Stimulated activated naive CD4-positive, alpha-beta T cell (primary cell): ENCODE measurements around the gene NSD2.
"Not testable (repeated sequence)": the region's sequence is repeated elsewhere in the genome, so short reads cannot be mapped to it uniquely, and the experiment has no call there.

Experiments
- DNase-seq, 6 experiments: peaks; one replicate each; lab custom pipeline; 2025; lab: John Stamatoyannopoulos, UW

NSD2 gene

DNA sequence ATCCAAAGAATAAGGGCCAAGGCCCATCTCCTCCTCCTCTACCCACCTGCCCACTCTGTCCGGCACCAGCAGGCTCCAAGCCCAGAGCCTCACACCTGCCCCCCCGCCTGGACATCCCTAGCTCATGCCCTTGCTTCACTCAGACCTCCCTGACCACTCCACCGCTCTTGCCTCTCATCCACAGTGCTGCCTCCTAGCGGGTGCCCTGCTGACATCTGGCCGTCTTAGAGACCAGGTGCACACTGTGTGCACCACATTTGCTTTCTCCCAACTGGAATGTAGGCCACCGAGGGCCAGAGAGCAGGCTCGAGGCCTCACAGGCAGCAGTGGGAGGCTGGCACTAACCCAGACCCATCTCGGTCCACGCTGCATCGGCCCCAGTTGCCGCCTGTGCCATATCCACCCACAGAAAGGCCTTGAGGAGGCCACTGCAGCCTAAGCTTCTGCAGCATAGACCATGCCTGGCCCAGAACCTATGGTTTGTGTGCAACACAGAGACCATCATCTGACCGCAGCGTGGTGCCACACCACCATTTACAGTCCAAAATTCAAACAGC lies 28.8 kb upstream of the NSD2 start:
- DNase-seq = no peak

DNA sequence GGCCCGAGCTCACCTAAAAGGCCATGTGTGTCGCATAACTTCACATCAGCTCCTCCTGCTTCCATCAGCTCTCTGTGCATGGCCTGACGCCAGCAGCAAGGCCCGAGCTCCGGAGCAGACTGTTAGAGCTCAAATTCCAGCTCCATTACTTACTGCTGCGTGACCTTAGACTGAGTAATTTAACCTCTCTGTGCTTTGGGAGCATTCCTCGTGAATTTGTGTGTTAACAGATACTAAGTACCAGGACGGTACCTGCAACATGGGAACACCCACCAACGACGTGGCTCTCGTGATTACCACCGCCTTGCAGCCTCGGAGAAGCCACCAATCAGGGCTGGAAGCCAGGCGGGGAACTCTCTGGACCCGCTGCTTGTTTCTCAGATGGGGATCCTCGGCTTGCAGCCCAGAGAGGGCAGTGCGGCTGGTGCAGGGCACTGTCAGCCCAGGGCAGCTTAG lies 28.2 kb upstream of the NSD2 start:
- DNase-seq = no peak

DNA sequence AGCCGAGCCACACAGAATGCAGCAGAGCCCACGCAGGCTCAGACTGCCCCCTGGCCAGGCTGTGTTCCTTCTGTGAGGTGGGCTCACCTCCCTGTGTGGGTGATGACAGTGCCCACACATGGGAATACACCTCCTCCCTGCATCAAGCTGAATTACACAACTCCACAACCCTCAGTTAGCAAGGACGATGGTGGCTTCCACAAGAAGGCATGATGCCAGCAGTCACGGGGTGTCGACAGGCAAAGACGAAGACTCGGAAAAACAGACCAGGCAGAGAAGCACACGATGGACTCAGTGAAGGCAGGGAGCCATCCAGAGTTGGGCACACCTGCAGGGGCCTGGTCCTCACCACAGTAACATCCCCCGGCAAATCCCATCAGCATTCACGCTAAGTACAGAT lies 27.3 kb upstream of the NSD2 start:
- no peak for DNase-seq

DNA sequence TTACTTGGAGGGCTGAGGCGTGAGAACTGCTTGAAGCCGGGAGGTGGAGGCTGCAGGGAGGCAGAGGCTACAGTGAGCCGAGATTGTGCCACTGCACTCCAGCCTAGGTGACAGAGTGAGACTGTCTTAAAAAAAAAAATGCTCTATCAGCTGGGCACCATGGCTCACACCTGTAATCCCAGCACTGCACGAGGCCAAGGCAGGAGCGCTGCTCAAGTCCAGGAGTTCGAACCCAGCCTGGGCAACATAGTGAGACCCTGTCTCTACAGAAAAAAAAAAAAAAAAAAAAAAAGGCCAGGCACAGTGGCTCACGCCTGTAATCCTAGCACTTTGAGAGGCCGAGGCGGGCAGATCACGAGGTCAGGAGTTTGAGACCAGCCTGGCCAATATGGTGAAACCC lies 26.6 kb upstream of the NSD2 start:
- not testable (repeated sequence) for DNase-seq

DNA sequence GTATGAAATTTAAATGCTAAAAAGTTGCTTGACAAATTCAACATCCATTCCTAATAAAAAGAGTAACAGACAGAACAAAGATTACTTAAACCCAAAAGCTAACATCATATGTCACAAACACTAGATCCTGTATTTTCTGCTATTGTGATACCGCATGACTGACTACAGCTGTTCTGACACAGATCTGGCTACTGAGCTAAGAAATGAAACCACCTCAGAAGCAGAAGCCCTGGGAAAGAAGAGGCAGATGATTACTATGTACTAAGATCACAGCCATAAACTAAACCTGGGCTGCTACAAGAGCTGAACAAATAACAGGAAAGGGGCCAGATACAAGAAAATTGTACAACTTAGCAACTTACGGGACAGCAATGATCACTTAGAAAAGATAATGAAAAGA lies 24.6 kb upstream of the NSD2 start:
- no peak for DNase-seq

DNA sequence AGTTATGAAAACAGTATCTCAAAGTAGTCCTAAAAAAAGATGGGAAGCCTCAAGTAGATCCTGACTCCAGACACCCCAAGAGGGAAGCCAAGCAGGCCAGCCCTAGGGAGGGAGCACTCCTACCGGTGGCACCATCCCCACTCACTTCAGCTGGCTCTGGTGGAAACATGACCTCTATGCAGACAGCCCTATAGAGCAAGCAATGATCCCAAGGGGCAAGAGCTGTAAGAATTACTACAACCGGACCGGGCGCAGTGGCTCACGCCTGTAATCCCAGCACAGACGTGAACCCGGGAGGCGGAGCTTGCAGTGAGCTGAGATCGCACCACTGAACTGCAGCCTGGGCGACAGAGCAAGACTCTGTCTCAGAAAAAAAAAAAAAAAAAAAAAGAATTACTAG lies 20.9 kb upstream of the NSD2 start:
- DNase-seq = no peak

DNA sequence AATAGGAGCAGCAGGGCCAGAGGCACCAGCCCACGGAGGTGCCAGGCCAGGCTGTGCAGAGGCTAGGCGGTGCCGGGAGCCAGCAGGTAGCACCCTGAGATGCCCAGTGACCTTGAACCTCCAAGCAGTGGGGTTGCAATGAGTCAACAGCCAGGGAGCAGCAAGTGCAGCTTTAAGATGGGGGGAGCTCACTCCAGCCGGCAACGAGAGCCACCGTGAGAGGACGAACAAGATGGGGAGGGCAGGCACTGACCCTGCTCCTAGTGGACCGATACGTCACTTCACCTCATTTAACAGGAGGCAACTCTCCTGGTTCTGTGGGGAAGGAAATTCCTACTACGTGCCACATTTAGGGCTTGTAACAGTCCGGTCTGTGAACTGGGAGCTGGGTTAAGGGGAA lies 20.0 kb upstream of the NSD2 start:
- DNase-seq = no peak

DNA sequence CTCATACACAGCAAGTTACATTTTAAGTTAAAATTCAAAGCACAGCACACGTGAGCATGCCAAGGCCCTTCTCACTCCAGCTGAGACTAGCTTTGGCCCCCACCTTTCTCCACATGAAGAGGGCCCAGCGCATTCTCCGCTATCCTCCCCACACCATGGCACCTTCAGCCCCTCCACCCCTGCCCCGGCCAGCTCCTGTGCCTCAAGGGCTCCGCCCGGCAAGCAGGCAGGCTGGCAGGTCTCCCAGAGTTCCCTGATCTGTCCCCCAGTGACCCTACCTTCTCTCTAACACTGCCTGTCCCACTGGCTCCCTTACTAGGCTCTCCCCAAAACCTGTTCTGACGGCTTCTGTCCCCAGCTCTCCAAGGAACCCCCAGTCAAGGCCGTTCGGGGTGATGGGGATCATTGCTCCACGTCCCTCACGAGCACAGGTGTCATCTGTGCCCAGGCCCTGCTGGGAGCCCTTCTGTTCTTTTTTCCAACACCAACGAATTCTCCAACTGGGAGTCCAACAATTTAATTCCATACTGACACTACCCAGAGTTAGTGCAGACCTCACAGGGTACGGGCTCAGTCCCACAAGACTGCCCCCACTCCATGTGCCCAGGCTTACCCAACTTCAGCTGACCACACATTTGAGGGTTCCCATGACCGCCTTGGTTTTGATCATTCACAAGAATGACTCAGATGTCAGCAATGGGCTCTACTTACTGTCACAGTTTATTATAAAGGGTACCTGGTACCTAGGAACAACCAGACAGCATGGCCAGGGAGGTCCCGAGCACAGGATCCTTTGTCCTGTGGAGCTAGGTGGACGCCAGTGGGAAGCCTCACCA lies 19.4 kb upstream of the NSD2 start:
- no peak for DNase-seq

DNA sequence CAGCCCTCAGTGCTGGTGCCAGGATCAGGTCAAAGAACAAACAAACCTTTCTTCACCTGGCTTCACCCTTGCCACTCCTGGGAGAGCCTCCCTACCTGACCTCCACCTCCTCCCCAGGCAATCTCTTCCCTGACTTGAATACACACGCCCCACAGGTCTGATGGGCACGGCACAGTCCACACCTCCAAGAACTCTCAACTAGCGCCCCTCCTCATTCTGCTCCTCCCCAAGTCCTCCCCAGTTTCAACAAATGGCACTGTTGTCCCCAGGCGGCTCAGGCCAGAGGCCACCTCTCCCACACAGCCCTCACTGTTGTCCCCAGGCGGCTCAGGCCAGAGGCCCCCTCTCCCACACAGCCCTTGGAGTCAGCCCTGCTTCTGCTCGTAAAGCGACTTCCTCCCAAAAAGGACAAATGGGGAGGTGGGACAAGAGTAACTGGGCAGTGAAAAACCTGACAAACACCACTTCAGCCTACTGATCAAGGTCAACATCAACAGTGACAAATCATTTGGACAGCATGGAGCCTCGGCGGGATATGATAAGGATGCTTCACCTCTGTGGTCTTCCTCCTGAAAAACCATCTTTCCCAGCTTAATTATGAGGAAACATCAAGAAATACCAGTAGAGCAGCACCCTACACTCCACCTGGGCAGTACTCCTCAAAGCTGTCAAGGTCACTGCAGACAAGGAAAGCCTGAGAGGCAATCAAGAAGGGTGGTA lies 18.1 kb upstream of the NSD2 start:
- DNase-seq = no peak

DNA sequence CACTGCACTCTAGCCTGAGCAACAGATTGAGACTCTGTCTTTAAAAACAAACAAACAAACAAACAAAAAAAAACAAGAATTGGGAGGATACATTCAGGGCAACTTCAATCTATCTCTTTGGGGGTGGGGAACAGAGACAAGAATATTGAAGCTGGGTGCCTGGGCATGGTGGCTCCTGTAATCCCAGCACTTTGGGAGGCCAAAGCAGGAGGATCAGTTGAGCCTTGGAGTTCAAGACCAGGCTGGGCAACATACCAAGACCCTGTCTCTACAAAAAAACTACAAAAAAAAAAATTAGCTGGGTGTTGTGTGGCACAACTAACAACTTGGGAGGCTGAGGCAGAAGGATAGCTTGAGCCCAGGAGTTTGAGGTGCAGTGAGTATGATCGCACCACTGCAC lies 16.4 kb upstream of the NSD2 start:
- no peak for DNase-seq

DNA sequence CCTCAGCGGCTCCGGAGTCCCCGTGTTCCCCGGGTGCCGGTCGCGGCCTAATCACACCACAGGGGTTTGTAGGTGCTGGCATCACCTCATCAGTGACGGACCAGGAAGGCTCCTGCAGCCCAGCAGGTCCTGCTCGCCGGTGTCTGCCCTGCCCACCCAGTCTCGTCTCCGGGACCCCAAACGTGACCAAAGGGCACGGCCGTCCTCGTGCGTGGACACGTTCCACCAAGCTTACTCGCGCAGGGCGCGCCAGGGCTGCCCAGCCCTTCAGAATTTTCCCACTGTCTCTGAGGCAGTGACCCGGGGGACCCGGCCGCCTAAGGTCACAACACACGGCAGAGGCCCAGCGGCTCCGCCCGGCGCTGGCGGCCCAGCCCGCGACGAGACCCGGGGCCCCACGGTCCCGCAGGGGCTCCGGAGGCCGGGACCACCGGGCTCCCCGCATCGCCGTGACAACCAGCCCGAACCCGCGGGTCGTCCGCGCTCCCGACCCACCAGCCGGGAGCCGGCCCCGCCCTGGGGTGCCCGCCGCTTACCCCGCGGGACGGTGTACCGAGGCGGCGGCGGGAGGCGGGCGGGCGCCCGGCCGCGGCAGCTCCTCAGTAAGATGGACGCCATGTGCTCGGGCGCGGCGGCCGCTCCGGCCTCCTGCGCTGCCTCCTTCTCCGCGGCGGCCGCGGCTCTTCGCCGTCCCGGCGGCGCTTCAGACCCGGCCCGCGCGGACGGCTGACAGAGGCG lies 15.7 kb upstream of the NSD2 start:
- peak in 1 of 6 experiments; percentile 36 for DNase-seq

DNA sequence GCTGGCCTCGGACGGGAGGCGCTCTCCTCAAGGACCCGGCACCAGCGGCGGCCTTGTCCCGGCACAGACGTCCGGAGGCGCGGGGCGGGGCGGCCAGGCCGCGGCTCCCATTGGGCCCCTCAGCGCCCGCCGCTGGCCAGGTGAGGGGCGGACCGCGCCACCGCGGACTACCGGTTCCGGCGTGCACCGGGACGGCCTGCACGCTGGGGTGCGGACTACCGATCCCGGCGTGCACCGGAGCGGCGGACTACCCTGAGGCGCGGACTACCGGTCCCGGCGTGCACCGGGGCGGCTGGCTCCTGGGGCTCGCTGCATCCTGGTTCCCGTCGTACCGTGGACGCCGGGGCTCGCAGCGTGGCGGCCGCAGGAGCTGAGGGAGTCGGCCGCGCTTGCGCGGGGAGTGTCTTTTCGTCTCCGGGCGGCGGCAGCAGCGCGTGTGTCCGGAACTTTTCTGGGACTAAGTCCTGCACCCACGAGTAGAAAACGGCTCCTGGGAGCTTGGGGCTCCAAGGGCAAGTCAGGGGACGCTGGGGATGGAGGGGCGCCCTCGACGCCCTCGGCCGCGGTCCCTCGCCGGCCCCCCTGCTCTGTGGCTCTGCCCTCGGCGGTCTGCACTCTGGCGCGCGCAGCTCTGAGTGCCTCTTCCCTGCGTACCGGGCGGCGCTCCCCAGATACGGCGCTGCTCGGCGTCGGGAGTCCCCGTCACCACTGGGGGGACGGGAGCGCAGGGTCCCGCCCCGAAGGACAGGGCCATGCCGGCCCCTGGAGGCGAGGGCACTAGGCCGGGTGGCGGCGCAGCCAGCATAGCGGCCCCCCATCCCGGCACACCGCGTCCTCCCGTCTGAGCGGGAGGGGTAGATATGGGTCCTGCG lies 14.9 kb upstream of the NSD2 start, which contains the start of gene LETM1:
Gene LETM1, minus strand, starts transcription at position 86 of the 872 bp plus-strand sequence. CDS start 206 bp downstream, outside the sequence.
- DNase-seq = peak; percentile 79 to 86 (median 85)

DNA sequence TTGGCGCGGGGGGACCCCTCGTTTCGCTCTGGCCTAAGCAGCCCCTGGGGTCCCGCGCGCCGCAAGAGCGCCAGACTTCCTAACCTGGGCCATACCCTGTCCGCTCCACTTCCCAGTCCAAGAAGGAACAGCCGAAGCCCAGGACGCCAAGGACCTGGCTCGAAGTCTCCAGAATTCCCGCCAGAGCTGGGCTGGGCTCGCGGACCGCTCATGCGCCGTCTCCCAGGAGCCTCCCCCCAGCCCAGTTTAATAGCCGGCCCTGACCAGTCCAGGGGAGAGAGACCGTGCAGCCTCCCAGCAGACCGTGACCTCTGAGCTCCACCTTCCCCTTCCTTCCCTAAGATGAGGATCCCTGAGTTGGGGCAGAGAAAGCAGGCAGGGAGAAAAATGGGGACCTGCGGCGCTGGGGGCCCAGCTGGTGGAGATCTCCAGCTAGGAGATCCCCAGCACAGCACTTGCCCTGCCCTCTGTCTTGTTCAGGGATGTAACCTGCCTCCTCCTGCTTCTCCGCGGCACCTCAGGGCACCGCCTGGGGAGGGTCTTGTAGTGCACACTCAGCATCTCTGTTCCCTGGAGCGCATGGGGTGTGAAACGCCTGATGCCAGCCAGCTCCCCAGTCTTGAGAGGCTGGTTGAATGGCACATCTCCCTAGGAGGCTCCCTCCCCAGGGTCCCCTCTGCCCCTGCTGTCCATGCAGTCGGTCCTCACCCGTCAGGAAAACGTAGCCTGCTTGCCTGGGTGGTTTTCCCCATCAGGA lies 14.1 kb upstream of the NSD2 start:
- no peak for DNase-seq

DNA sequence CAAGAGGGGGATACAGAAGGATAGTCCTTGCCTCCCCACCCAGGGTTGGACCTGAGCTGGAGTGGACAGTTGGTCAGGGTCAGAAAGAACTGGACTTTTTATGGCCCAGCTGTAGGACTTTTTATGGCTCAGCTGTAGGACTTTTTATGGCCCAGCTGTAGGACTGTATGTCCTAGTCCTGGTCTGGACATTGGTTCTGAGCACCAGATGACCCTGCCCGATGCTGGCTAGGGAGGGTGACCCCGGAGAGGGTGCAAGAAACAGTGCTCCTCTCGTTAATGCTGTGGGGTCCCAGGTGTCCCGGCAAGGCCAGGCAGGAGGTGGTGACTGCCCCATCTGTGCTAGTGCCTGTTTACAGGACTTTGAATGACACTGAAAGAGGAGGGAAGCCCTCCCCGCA lies 13.3 kb upstream of the NSD2 start:
- no peak for DNase-seq

DNA sequence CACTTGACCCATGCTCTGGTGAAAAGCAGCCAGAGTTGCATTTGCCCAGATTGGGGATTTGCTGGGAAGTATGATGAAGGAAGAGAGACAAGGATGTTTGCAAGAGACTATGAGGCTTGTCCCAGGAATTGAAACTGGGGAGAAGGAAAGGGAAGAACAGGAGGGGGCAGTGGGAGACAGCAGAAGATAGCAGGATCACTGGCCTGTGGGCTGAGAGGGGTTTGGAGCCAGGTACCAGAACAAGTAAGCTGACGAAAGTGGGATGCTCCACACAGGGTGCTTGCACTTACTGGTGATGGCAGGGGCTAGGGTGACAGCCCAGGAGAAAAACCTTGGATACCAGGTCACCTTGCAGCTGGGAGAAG lies 11.8 kb upstream of the NSD2 start:
- DNase-seq = no peak

DNA sequence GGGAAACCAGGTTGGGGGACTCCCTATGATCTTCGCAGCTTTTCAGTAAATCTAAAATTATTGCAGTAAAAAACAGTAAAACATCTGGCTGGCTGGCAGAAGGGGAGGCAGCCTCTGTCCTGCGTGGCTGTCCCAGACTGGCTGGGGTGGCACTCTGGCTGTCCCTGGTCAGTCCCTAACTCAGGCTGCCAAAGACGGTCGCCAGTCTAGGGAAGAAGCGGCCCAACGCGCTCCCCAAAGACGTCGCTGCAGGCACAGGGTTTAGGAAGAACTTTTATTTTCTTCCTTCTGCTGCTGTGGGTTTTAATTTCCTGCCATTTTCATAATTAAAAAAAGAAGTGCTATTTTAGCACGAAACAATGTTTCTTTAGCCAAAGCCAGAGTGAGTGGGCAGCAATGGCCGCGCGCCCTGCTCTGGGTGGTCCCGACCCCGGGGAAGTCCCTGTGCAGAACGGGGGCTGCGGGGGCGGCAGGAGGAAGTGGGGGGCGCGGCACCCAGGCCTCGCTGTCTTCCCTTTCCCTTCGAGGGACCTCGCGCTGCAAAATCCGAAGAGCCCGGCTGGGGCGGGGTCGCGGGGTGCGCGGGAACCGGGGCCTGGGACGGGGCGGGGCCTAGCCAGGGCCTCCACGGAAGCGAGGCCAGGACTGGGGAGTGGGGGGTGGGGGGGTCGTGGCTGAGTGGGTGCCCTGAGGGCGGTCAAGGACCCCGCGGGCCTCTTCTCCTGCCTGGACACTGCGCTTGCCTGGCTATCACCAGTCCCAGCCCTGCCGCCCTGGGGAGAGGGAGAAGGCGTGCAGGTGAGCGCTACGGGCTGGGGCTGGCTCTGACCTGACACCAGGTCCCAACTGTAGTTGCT lies 8.9 kb upstream of the NSD2 start:
- DNase-seq = peak in 3 of 6 experiments; percentile 30 to 39 (median 39)

DNA sequence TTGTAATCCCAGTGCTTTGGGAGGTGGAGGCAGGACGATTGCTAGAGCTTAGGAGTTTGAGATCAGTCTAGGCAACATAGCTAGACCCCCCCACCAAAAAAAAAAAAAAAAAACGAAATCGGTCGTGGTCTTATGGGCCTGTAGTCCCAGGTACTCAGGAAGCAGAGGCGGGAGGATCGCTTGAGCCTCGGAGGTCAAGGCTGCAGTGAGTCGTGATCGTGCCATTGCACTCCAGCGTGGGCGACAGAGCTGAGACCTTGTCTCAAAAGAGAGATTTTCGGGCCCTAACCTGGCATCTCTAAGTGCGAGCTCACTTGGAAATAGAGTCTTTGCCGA lies 8.3 kb upstream of the NSD2 start:
- DNase-seq = no peak

DNA sequence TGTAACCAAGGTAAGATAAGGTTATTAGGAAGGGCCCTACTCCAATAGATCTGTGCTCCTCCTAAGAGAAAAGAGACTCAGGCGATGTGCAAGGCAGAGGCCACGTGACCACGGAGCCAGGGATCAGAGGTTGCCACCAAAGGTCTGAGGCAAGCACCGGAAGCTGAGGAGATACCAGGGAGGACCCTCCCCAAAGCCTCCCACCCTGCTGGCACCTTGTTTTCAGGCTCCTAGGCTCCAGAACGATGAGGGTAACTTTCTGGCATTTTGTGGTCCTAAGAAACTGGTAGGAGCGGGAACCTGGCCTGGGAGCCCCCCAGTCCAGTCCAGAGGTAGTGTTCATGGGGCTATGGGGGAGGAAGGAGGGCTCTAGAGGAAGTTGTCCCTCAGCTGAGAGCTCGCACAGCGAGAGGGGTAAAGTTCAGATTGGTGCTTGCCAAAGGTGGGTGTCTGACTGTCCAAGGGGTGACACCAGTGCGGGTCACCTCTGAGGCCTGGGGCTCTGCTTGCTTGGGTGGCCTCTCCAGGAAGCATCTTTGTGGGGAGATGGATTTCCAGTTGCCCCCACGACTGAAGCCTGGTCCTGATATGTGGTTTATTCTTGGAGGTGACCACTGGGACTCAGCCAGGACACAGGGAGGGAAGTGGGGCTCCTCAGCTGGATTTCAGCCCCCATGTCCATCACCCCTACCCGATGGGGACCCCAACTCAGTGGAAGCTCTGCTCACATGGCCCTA lies 7.7 kb upstream of the NSD2 start:
- no peak for DNase-seq
